ENCODE measurements around the gene CIBAR2.

CIBAR2 gene

GRCh38 chr16:85100265-85100664, 12.0 kb downstream of the CIBAR2 start:
- no peak for ATAC-seq

- no peak for ATAC-seq
These were observed 13.7 kb downstream of the CIBAR2 start for GRCh38 chr16:85098565-85098964.

- ATAC-seq = no peak
These were observed 15.4 kb downstream of the CIBAR2 start for GRCh38 chr16:85096921-85097320.

GRCh38 chr16:85094812-85095211, 17.5 kb downstream of the CIBAR2 start:
- no peak for ATAC-seq

GRCh38 chr16:85094176-85094805, 18.0 kb downstream of the CIBAR2 start:
- no peak for ATAC-seq

- no peak for ATAC-seq
These were observed 18.6 kb downstream of the CIBAR2 start for GRCh38 chr16:85093705-85094104.

- ATAC-seq = no peak
These were observed 19.4 kb downstream of the CIBAR2 start for GRCh38 chr16:85092851-85093250.

GRCh38 chr16:85092309-85092708, 20.0 kb downstream of the CIBAR2 start:
- ATAC-seq = no peak

GRCh38 chr16:85091522-85091910, 20.8 kb downstream of the CIBAR2 start:
- no peak for ATAC-seq

GRCh38 chr16:85090873-85091521, 21.3 kb downstream of the CIBAR2 start:
- ATAC-seq = no peak

GRCh38 chr16:85090181-85090580, 22.1 kb downstream of the CIBAR2 start:
- ATAC-seq = no peak

- no peak for ATAC-seq
These were observed 22.7 kb downstream of the CIBAR2 start for GRCh38 chr16:85089525-85089924.

GRCh38 chr16:85088570-85089199, 23.6 kb downstream of the CIBAR2 start:
- ATAC-seq = no peak

- no peak for ATAC-seq
These were observed 24.2 kb downstream of the CIBAR2 start for GRCh38 chr16:85087899-85088569.

GRCh38 chr16:85086347-85087291, 25.7 kb downstream of the CIBAR2 start:
- ATAC-seq = peak; percentile 77 to 92

- ATAC-seq = no peak
These were observed 26.6 kb downstream of the CIBAR2 start for GRCh38 chr16:85085721-85086120.

- ATAC-seq = no peak
These were observed 27.3 kb downstream of the CIBAR2 start for GRCh38 chr16:85084841-85085510.

- no peak for ATAC-seq
These were observed 29.1 kb downstream of the CIBAR2 start for GRCh38 chr16:85083051-85083639.

- no peak for ATAC-seq
These were observed 29.9 kb downstream of the CIBAR2 start for GRCh38 chr16:85082173-85083050.

- no peak for ATAC-seq
These were observed 30.5 kb downstream of the CIBAR2 start for GRCh38 chr16:85081765-85082164.
